Prostate gland (tissue), 2 donors: ENCODE data around the gene C12orf60. TPM values are rescaled to one million over a fixed set of nuclear protein-coding genes. Genes with fewer than 3 reads are reported as not detected.

ENCODE experiments used
- DNase-seq: peaks from one replicate; pipeline ENCODE4 v3.0.0-alpha.2; 2019; ENCODE audit warnings: low spot score
- H3K27ac ChIP-seq, 2 donors: fragments of 200-600 bp; sonication (generic); 2 replicates each; pipeline ENCODE4 v1.5.1; 2017 to 2019
- H3K27me3 ChIP-seq: fragments of 200-600 bp; sonication (generic); replicated peaks from 2 replicates; pipeline ENCODE4 v1.5.1; 2019; ENCODE audit not compliant: insufficient read depth
- H3K36me3 ChIP-seq, 2 donors: fragments of 200-600 bp; sonication (generic); 1 replicate in 1 of 2; 2 replicates in 1 of 2; pipeline versions ENCODE4 v1.5.1 to v1.8.1; 2017 to 2019
- H3K4me1 ChIP-seq: fragments of 200-600 bp; sonication (generic); replicated peaks from 2 replicates; pipeline ENCODE4 v1.5.1; 2019
- H3K4me3 ChIP-seq, 2 donors: fragments of 200-600 bp; sonication (generic); 2 replicates each; pipeline ENCODE4 v1.5.1; 2017 to 2019
- H3K9me3 ChIP-seq: fragments of 200-600 bp; sonication (generic); 2 replicates; pipeline ENCODE4 v1.5.1; 2017
- POLR2A ChIP-seq: fragments of 450-650 bp; IDR thresholded peaks from one replicate; pipeline ENCODE4 v1.6.1; 2016; ENCODE audit warnings: antibody characterized with exemption, mild to moderate bottlenecking
- POLR2AphosphoS5 ChIP-seq: sonication (generic); formaldehyde crosslinking; IDR thresholded peaks from one replicate; pipeline ENCODE4 v1.6.1; 2017; ENCODE audit warnings: antibody characterized with exemption
- WGBS: methylation state at CpG from one replicate; pipeline ENCODE4 v1.1.5; 2018; 5-methylcytosine and 5-hydroxymethylcytosine counted together
- intact Hi-C: fragments of 100-400 bp; cut with DNase I; formaldehyde crosslinking; loops from one replicate; pipeline ENCODE4 v1.14.2; 2022
- total RNA-seq, 2 donors: library from RNA; depleted of rRNA; stranded (reverse); fragments of >200 nt; gene quantifications; one replicate each; pipeline ENCODE4 v1.1.0, GENCODE V29; 2016
- TF ChIP-seq, protein P1 (sequence below), 4 experiments: fragments of 200-600 bp in 2 of 4; fragments of 450-650 bp in 2 of 4; sonication (generic) in 2 of 4; IDR thresholded peaks; 1 replicate in 3 of 4; 2 replicates in 1 of 4; pipeline ENCODE4 v1.5.1; 2016 to 2019; ENCODE audit warnings: antibody characterized with exemption in 4 of 4, mild to moderate bottlenecking in 2 of 4, moderate library complexity in 2 of 4

Gene C12orf60
- total RNA-seq, 2 donors from 2014 or later, result 2.0 to 2.6 TPM

DNA sequence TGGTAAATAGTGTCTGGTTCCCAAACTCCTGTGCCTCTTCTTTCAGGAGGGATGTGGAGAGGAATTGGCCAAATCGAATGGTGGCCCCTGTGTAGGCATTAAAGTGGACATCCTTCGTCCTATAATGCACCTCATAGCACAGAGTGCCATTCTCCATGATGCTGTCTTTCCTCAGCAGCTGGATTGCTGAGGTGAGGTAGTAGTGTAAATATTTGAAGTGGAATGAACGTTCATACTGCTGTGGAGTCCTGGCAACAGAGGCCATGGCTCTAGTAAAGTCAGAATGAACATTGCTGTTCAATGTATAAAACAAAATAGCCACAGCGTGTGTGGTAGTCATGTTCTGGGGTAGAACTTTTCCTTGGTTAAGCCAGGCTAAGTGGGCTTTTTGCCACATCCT is 37.1 kb downstream of the C12orf60 start:
- TF ChIP-seq, protein P1, sequence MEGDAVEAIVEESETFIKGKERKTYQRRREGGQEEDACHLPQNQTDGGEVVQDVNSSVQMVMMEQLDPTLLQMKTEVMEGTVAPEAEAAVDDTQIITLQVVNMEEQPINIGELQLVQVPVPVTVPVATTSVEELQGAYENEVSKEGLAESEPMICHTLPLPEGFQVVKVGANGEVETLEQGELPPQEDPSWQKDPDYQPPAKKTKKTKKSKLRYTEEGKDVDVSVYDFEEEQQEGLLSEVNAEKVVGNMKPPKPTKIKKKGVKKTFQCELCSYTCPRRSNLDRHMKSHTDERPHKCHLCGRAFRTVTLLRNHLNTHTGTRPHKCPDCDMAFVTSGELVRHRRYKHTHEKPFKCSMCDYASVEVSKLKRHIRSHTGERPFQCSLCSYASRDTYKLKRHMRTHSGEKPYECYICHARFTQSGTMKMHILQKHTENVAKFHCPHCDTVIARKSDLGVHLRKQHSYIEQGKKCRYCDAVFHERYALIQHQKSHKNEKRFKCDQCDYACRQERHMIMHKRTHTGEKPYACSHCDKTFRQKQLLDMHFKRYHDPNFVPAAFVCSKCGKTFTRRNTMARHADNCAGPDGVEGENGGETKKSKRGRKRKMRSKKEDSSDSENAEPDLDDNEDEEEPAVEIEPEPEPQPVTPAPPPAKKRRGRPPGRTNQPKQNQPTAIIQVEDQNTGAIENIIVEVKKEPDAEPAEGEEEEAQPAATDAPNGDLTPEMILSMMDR (IDR thresholded peaks at IDR 0.05), result no peak
- TF ChIP-seq POLR2A, result no peak
- TF ChIP-seq POLR2AphosphoS5, result no peak
- H3K27me3 ChIP-seq, result no peaks in the 10 kb centered on the region
- H3K9me3 ChIP-seq, result no peaks in the 10 kb centered on the region
- DNase-seq, result no peak
- no peaks in the 10 kb centered on the region for H3K36me3 ChIP-seq
- 77% methylated on average over 4 of the region's 4 CpGs for WGBS
- H3K4me1 ChIP-seq, result peaks cover 8% of the 10 kb centered on the region
- intact Hi-C loops, result loop anchor here (10.0 kb wide), 2 partner anchors 314 to 434 kb away; no protein-coding TSS in a partner anchor
- H3K4me3 ChIP-seq, result no peak overlapping the region
- no peak overlapping the region for H3K27ac ChIP-seq

GRCh38 chr12:14841761-14842160 is 38.3 kb downstream of the C12orf60 start:
- Histone ChIP-seq H3K9me3 (no peaks in the 10 kb centered on the region), H3K4me1 (peaks cover 8% of the 10 kb centered on the region), H3K27ac (peak overlapping the region; percentile 30 to 50), H3K36me3 (no peaks in the 10 kb centered on the region), H3K4me3 (no peak overlapping the region), H3K27me3 (no peaks in the 10 kb centered on the region)
- WGBS, result 27% methylated on average over 3 of the region's 3 CpGs
- DNase-seq, result peak; percentile 78
- intact Hi-C loops, result loop anchor here (10.0 kb wide), 2 partner anchors 313 to 433 kb away; no protein-coding TSS in a partner anchor
- TF ChIP-seq POLR2AphosphoS5, result peak; percentile 73
- no peak for TF ChIP-seq POLR2A
- TF ChIP-seq, protein P1 (IDR thresholded peaks at IDR 0.05), result no peak

- Histone ChIP-seq H3K27ac (peak overlapping the region; percentile 30 to 50), H3K4me1 (peaks cover 8% of the 10 kb centered on the region), H3K9me3 (no peaks in the 10 kb centered on the region), H3K36me3 (no peaks in the 10 kb centered on the region), H3K27me3 (no peaks in the 10 kb centered on the region), H3K4me3 (no peak overlapping the region)
- TF ChIP-seq POLR2AphosphoS5 (no peak), POLR2A (no peak)
- TF ChIP-seq, protein P1 (IDR thresholded peaks at IDR 0.05), result no peak
- intact Hi-C loops, result loop anchor here (10.0 kb wide), 2 partner anchors 312 to 432 kb away; no protein-coding TSS in a partner anchor
- WGBS, result 34% methylated on average over 3 of the region's 3 CpGs
- no peak for DNase-seq
Observed at GRCh38 chr12:14842315-14842714, 38.8 kb downstream of the C12orf60 start.

- Histone ChIP-seq H3K9me3 (no peaks in the 10 kb centered on the region), H3K4me1 (peaks cover 8% of the 10 kb centered on the region), H3K4me3 (no peak within 1 kb of the TSS), H3K27me3 (no peaks in the 10 kb centered on the region), H3K36me3 (no peaks in the 10 kb centered on the region), H3K27ac (peak within 1 kb of the TSS; percentile 30 to 50)
- 81% methylated on average over 10 of the region's 10 CpGs for WGBS
- TF ChIP-seq POLR2AphosphoS5, result no peak
- TF ChIP-seq, protein P1 (IDR thresholded peaks at IDR 0.05), result no peak
- TF ChIP-seq POLR2A, result no peak
- intact Hi-C loops, result loop anchor here (10.0 kb wide), 2 partner anchors 311 to 431 kb away; no protein-coding TSS in a partner anchor
- DNase-seq, result no peak
Observed at GRCh38 chr12:14843425-14843887, 40.0 kb downstream of the C12orf60 start, which contains the start of gene ART4. ART4 (minus strand) TSS chr12:14843526; CDS start chr12:14843113, 413 bp downstream.

GRCh38 chr12:14844401-14844800 is 40.9 kb downstream of the C12orf60 start:
- Histone ChIP-seq H3K9me3 (no peaks in the 10 kb centered on the region), H3K36me3 (no peaks in the 10 kb centered on the region), H3K27me3 (no peaks in the 10 kb centered on the region), H3K4me1 (peaks cover 8% of the 10 kb centered on the region), H3K4me3 (no peak overlapping the region), H3K27ac (no peak overlapping the region)
- intact Hi-C loops, result loop anchor here (10.0 kb wide), 2 partner anchors 310 to 430 kb away; no protein-coding TSS in a partner anchor
- no peak for TF ChIP-seq POLR2A
- TF ChIP-seq POLR2AphosphoS5, result no peak
- TF ChIP-seq, protein P1 (IDR thresholded peaks at IDR 0.05), result no peak
- no peak for DNase-seq
